Measurements from ENCODE around the gene NPEPPS. TPM values are rescaled to one million over a fixed set of nuclear protein-coding genes. Genes with fewer than 3 reads are reported as not detected.
"Not testable (repeated sequence)": the region's sequence is repeated elsewhere in the genome, so short reads cannot be mapped to it uniquely, and the experiment has no call there.

Gene NPEPPS
- total and polyA plus RNA-seq, 2 of the 13 experiments (the other 11 are each of a cell fraction or from before 2014, with no cell fraction given): 53.5 to 127 TPM

DNA sequence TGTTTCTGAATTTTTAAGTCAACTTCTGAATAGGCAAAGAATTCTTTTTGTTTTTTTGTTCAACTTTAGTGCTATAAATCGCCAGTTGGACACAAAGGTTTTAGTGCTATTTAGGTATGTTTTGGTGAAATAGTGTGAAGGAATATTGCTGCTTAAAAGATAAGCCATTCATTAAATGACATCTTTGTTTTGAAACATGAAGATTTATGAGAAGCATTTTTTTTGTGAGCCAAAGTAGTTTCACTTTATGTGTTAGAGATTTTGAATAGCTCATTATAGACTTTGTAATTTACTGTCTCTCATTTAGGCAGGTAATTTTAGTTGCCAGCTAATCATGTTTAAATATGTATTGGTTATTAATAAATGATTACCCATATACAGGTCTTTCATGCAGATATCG is 10.8 kb downstream of the NPEPPS start:
- in situ Hi-C loops (cut with HindIII; ENCODE audit: extremely low pct_ligation_motif_present, low pct_unique_long_range_greater_than_20kb); H3K36me3 ChIP-seq (replicated peaks in 1 of 2; ENCODE audit: control insufficient read depth in 1 of 2, insufficient read depth in 2 of 2, low read length in 2 of 2); H4K20me1 ChIP-seq (ENCODE audit: insufficient read depth, low read length); FAIRE-seq; H3K4me1 ChIP-seq (ENCODE audit: insufficient read depth, low read length); BruUV-seq (replicated peaks); H3K27ac ChIP-seq (ENCODE audit: extremely low read length, insufficient read depth, low read length); ATAC-seq; H3K9ac ChIP-seq (ENCODE audit: insufficient read depth, low read depth, low read length); DNase-seq (ENCODE audit: low spot score); H3K9me3 ChIP-seq (ENCODE audit: low read length); intact Hi-C loops (cut with micrococcal nuclease; ENCODE audit: unreplicated experiment); H3K4me2 ChIP-seq (ENCODE audit: low read depth, low read length); H3K27me3 ChIP-seq (ENCODE audit: control insufficient read depth in 1 of 2, insufficient read depth in 2 of 2, low read length in 2 of 2); CTCF ChIA-PET (ENCODE audit: low intra/inter-chr PET ratio, low total read pairs); H2AFZ ChIP-seq (ENCODE audit: low read length); H3K4me3 ChIP-seq (replicated peaks in 1 of 3; ENCODE audit: insufficient read depth in 1 of 3, low read depth in 2 of 3, low read length in 3 of 3): not testable (repeated sequence)
- WGBS (ENCODE audit: low lambda C conversion rate): 97% methylated on average over 2 of the region's 2 CpGs
- POLR2A ChIA-PET: interaction anchor here (1.2 kb wide), 1 partner anchor 9 kb away, joined by 4 read pairs; no protein-coding TSS in a partner anchor
- peaks cover 39% of the 10 kb centered on the region for H3K79me2 ChIP-seq (ENCODE audit: insufficient read depth, low read length)

DNA sequence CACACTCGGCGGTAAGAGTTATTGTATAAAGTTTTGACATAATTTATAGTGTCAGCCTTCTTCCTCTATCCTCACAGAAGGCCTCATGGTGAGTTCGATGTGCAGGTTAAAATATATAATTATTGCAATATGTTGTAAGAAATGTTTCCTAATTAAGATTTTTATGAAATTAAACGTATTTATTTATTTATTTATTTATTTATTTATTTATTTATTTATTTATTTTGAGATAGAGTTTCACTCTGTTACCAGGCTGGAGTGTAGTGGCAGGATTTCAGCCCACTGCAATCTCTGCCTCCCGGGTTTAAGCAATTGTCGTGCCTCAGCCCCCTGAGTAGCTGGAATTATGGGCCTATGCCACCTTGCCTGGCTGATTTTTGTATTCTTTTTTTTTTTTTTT is 13.4 kb downstream of the NPEPPS start:
- POLR2A ChIA-PET; CTCF ChIA-PET (ENCODE audit: low intra/inter-chr PET ratio, low total read pairs); in situ Hi-C loops (cut with HindIII; ENCODE audit: extremely low pct_ligation_motif_present, low pct_unique_long_range_greater_than_20kb): not testable (repeated sequence)

DNA sequence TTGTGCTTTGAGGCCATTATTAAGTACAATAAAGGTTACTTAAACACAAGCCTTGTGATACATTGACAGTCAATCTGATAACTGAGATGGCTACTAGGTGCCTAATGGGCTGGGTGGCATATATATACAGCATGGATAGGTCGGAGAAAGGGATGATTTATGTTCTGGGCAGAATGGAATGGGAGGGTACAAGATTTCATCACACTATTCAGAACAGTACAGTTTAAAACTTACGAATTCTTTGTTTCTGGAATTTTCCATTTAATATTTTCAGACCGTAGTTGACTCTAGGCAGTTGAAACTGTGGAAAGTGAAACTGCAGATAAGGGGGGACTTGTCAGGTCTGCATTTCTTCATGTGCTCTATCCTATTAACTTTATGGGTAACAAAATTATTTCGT is 23.8 kb downstream of the NPEPPS start:
- CTCF ChIA-PET (ENCODE audit: low intra/inter-chr PET ratio, low total read pairs); FAIRE-seq; H3K36me3 ChIP-seq (replicated peaks in 1 of 2; ENCODE audit: control insufficient read depth in 1 of 2, insufficient read depth in 2 of 2, low read length in 2 of 2); H3K9me3 ChIP-seq (ENCODE audit: low read length); H4K20me1 ChIP-seq (ENCODE audit: insufficient read depth, low read length); H3K9ac ChIP-seq (ENCODE audit: insufficient read depth, low read depth, low read length); H3K27ac ChIP-seq (ENCODE audit: extremely low read length, insufficient read depth, low read length); ATAC-seq; in situ Hi-C loops (cut with HindIII; ENCODE audit: extremely low pct_ligation_motif_present, low pct_unique_long_range_greater_than_20kb); DNase-seq (ENCODE audit: low spot score); H2AFZ ChIP-seq (ENCODE audit: low read length); H3K4me3 ChIP-seq (replicated peaks in 1 of 3; ENCODE audit: insufficient read depth in 1 of 3, low read depth in 2 of 3, low read length in 3 of 3); H3K4me1 ChIP-seq (ENCODE audit: insufficient read depth, low read length); H3K4me2 ChIP-seq (ENCODE audit: low read depth, low read length); BruUV-seq (replicated peaks); intact Hi-C loops (cut with micrococcal nuclease; ENCODE audit: unreplicated experiment); H3K27me3 ChIP-seq (ENCODE audit: control insufficient read depth in 1 of 2, insufficient read depth in 2 of 2, low read length in 2 of 2); POLR2A ChIA-PET: not testable (repeated sequence)
- peaks cover 12% of the 10 kb centered on the region for H3K79me2 ChIP-seq (ENCODE audit: insufficient read depth, low read length)
- 97% methylated on average over 4 of the region's 4 CpGs for WGBS (ENCODE audit: low lambda C conversion rate)

More for the DNA sequence above, 13.4 kb downstream of the NPEPPS start:
- H3K4me2 ChIP-seq (ENCODE audit: low read depth, low read length); BruUV-seq (replicated peaks); H4K20me1 ChIP-seq (ENCODE audit: insufficient read depth, low read length); DNase-seq (ENCODE audit: low spot score); intact Hi-C loops (cut with micrococcal nuclease; ENCODE audit: unreplicated experiment); FAIRE-seq; ATAC-seq; H3K36me3 ChIP-seq (replicated peaks in 1 of 2; ENCODE audit: control insufficient read depth in 1 of 2, insufficient read depth in 2 of 2, low read length in 2 of 2); H3K4me3 ChIP-seq (replicated peaks in 1 of 3; ENCODE audit: insufficient read depth in 1 of 3, low read depth in 2 of 3, low read length in 3 of 3); H3K4me1 ChIP-seq (ENCODE audit: insufficient read depth, low read length); H3K9me3 ChIP-seq (ENCODE audit: low read length); H3K27me3 ChIP-seq (ENCODE audit: control insufficient read depth in 1 of 2, insufficient read depth in 2 of 2, low read length in 2 of 2); H3K27ac ChIP-seq (ENCODE audit: extremely low read length, insufficient read depth, low read length); H3K9ac ChIP-seq (ENCODE audit: insufficient read depth, low read depth, low read length); H2AFZ ChIP-seq (ENCODE audit: low read length): not testable (repeated sequence)
- peaks cover 28% of the 10 kb centered on the region for H3K79me2 ChIP-seq (ENCODE audit: insufficient read depth, low read length)
- 95% methylated on average over 6 of the region's 6 CpGs for WGBS (ENCODE audit: low lambda C conversion rate)

- H3K27me3 ChIP-seq (ENCODE audit: control insufficient read depth in 1 of 2, insufficient read depth in 2 of 2, low read length in 2 of 2); POLR2A ChIA-PET; H3K36me3 ChIP-seq (replicated peaks in 1 of 2; ENCODE audit: control insufficient read depth in 1 of 2, insufficient read depth in 2 of 2, low read length in 2 of 2); DNase-seq (ENCODE audit: low spot score); H4K20me1 ChIP-seq (ENCODE audit: insufficient read depth, low read length); CTCF ChIA-PET (ENCODE audit: low intra/inter-chr PET ratio, low total read pairs); FAIRE-seq; H3K9ac ChIP-seq (ENCODE audit: insufficient read depth, low read depth, low read length); H3K4me2 ChIP-seq (ENCODE audit: low read depth, low read length); BruUV-seq (replicated peaks); H3K4me1 ChIP-seq (ENCODE audit: insufficient read depth, low read length); H3K9me3 ChIP-seq (ENCODE audit: low read length); H3K4me3 ChIP-seq (replicated peaks in 1 of 3; ENCODE audit: insufficient read depth in 1 of 3, low read depth in 2 of 3, low read length in 3 of 3); H2AFZ ChIP-seq (ENCODE audit: low read length); intact Hi-C loops (cut with micrococcal nuclease; ENCODE audit: unreplicated experiment); in situ Hi-C loops (cut with HindIII; ENCODE audit: extremely low pct_ligation_motif_present, low pct_unique_long_range_greater_than_20kb); ATAC-seq; H3K27ac ChIP-seq (ENCODE audit: extremely low read length, insufficient read depth, low read length): not testable (repeated sequence)
- 82% methylated on average over 3 of the region's 3 CpGs for WGBS (ENCODE audit: low lambda C conversion rate)
- peaks cover 12% of the 10 kb centered on the region for H3K79me2 ChIP-seq (ENCODE audit: insufficient read depth, low read length)
Measured at GRCh38 chr17:47556108-47556507, 25.2 kb downstream of the NPEPPS start.
